ENCODE data around the gene JPT2.

JPT2 gene

DNA sequence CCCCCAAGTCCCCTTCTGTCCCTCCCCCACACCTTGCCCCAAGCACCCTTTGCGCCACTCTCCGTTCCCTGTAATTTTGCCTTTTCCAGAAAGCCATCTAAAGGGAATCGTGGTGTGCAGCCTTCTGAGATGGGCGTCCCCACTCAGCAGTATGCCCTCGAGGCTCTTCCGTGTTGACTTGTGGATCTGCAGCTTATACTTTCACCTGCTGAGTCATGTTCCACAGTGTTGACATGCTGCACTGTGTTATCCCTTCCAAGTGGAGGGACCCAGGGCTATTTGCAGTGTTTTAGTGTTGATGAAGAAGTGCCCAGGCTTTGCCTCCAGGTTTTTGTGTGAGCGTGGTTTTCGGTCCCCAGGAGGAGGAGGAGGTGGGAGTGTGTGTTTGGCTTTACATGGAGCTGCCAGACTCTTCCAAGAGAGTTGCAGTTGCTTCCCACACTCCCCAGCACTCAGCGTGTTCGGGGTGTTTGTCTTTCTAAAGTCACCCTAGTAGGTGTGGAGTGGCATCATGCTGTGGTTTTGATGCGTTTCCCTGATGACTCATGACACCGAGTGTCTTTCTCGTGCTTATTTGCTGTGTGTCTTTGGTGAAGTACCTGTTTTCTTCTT, 32.1 kb upstream of the JPT2 start:
- H3K36me3 ChIP-seq (ENCODE audit: insufficient read depth, low read length), result peaks cover 79% of the 10 kb centered on the region
- H3K27ac ChIP-seq (ENCODE audit: low read length), result no peak overlapping the region; the same call in 1 of the 2 replicates
- no peak overlapping the region for H2AFZ ChIP-seq (ENCODE audit: low read depth, low read length)

DNA sequence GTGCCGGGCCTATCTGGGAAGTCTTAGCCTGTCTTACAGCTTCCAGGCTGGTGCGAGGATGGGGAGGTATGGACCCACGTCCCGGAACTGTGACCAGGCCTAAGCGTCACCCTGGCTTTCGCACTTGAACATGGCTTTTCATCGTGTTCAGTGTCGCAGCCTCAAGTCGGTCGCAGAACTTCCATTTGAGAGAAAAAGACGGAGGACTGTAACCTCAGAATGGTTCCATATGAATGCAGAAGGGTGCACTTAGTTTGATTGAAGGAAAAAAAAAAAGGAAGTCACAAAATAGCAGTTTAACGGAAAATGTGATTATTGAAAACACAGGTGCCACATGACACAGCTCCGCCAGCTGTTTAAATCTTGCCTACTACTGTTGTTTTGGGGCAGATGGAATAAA, 30.2 kb upstream of the JPT2 start:
- H3K9ac ChIP-seq (ENCODE audit: low read depth, low read length), result no peak overlapping the region
- H3K79me2 ChIP-seq (ENCODE audit: insufficient read depth, low read length), result peaks cover 44% of the 10 kb centered on the region
- H3K4me3 ChIP-seq (ENCODE audit: low read depth in 1 of 2, low read length in 2 of 2), result no peak overlapping the region
- TF ChIP-seq, protein P1, sequence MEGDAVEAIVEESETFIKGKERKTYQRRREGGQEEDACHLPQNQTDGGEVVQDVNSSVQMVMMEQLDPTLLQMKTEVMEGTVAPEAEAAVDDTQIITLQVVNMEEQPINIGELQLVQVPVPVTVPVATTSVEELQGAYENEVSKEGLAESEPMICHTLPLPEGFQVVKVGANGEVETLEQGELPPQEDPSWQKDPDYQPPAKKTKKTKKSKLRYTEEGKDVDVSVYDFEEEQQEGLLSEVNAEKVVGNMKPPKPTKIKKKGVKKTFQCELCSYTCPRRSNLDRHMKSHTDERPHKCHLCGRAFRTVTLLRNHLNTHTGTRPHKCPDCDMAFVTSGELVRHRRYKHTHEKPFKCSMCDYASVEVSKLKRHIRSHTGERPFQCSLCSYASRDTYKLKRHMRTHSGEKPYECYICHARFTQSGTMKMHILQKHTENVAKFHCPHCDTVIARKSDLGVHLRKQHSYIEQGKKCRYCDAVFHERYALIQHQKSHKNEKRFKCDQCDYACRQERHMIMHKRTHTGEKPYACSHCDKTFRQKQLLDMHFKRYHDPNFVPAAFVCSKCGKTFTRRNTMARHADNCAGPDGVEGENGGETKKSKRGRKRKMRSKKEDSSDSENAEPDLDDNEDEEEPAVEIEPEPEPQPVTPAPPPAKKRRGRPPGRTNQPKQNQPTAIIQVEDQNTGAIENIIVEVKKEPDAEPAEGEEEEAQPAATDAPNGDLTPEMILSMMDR (IDR thresholded peaks at IDR 0.05; ENCODE audit: borderline replicate concordance, extremely low read depth, low read length, poor library complexity, severe bottlenecking), result no peak
- no peak for TF ChIP-seq EZH2 (IDR thresholded peaks at IDR 0.05; ENCODE audit: borderline replicate concordance, low read depth, low read length, severe bottlenecking)
- no peaks in the 10 kb centered on the region for H3K9me3 ChIP-seq (ENCODE audit: insufficient read depth, low read length, severe bottlenecking)
- H3K36me3 ChIP-seq (ENCODE audit: insufficient read depth, low read length), result peaks cover 79% of the 10 kb centered on the region
- H3K4me2 ChIP-seq (ENCODE audit: insufficient read depth, low read length), result no peak overlapping the region
- H3K27me3 ChIP-seq (ENCODE audit: insufficient read depth, low read length, poor library complexity), result no peaks in the 10 kb centered on the region
- H3K27ac ChIP-seq (ENCODE audit: low read length), result no peak overlapping the region
- no peak for ATAC-seq (ENCODE audit: insufficient read depth, low read depth)
- no peak for DNase-seq
- H4K20me1 ChIP-seq (ENCODE audit: insufficient read depth, low read length), result peaks cover 45% of the 10 kb centered on the region
- no peak overlapping the region for H2AFZ ChIP-seq (ENCODE audit: low read depth, low read length)
- H3K4me1 ChIP-seq (ENCODE audit: insufficient read depth, low read length), result no peaks in the 10 kb centered on the region

More for the DNA sequence above, 32.1 kb upstream of the JPT2 start:
- H3K27me3 ChIP-seq (ENCODE audit: insufficient read depth, low read length, poor library complexity), result no peaks in the 10 kb centered on the region
- H3K9ac ChIP-seq (ENCODE audit: low read depth, low read length), result no peak overlapping the region
- H3K4me2 ChIP-seq (ENCODE audit: insufficient read depth, low read length), result no peak overlapping the region
- TF ChIP-seq EZH2 (IDR thresholded peaks at IDR 0.05; ENCODE audit: borderline replicate concordance, low read depth, low read length, severe bottlenecking), result no peak
- TF ChIP-seq, protein P1 (IDR thresholded peaks at IDR 0.05; ENCODE audit: borderline replicate concordance, extremely low read depth, low read length, poor library complexity, severe bottlenecking), result no peak
- peaks cover 44% of the 10 kb centered on the region for H4K20me1 ChIP-seq (ENCODE audit: insufficient read depth, low read length)
- ATAC-seq (ENCODE audit: insufficient read depth, low read depth) (no peak), DNase-seq (no peak)
- no peak overlapping the region for H3K4me3 ChIP-seq (ENCODE audit: low read depth in 1 of 2, low read length in 2 of 2)
- H3K9me3 ChIP-seq (ENCODE audit: insufficient read depth, low read length, severe bottlenecking), result no peaks in the 10 kb centered on the region
- peaks cover 48% of the 10 kb centered on the region for H3K79me2 ChIP-seq (ENCODE audit: insufficient read depth, low read length)
- H3K4me1 ChIP-seq (ENCODE audit: insufficient read depth, low read length), result no peaks in the 10 kb centered on the region

DNA sequence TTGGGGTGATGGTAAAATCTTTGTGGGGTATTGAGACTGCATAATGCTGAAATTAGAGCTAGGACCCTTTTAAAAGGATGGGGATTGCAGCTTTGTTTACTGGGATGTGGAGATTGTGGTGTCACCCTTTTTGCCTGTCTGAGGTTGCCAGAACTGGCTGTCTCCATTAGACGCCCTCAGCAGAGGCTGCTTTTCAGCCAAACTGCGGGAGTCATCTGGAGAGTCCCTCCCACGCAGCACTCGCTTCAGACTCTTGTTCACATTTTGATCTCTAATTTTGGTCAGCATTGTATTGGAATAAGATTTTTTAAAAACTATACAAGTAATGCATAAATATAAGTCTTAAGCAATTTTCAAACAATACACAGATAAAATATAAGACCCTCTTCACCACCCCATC, 27.9 kb upstream of the JPT2 start:
- TF ChIP-seq, protein P1 (IDR thresholded peaks at IDR 0.05; ENCODE audit: borderline replicate concordance, extremely low read depth, low read length, poor library complexity, severe bottlenecking), result no peak
- TF ChIP-seq EZH2 (IDR thresholded peaks at IDR 0.05; ENCODE audit: borderline replicate concordance, low read depth, low read length, severe bottlenecking), result no peak
- DNase-seq (no peak), ATAC-seq (ENCODE audit: insufficient read depth, low read depth) (no peak)
- peaks cover 39% of the 10 kb centered on the region for H3K79me2 ChIP-seq (ENCODE audit: insufficient read depth, low read length)
- H3K4me2 ChIP-seq (ENCODE audit: insufficient read depth, low read length), result no peak overlapping the region
- H4K20me1 ChIP-seq (ENCODE audit: insufficient read depth, low read length), result peaks cover 32% of the 10 kb centered on the region
- H3K9ac ChIP-seq (ENCODE audit: low read depth, low read length), result no peak overlapping the region
- no peaks in the 10 kb centered on the region for H3K9me3 ChIP-seq (ENCODE audit: insufficient read depth, low read length, severe bottlenecking)
- no peaks in the 10 kb centered on the region for H3K4me1 ChIP-seq (ENCODE audit: insufficient read depth, low read length)
- peaks cover 76% of the 10 kb centered on the region for H3K36me3 ChIP-seq (ENCODE audit: insufficient read depth, low read length)
- no peak overlapping the region for H3K27ac ChIP-seq (ENCODE audit: low read length)
- no peaks in the 10 kb centered on the region for H3K27me3 ChIP-seq (ENCODE audit: insufficient read depth, low read length, poor library complexity)
- no peak overlapping the region for H2AFZ ChIP-seq (ENCODE audit: low read depth, low read length)
- no peak overlapping the region for H3K4me3 ChIP-seq (ENCODE audit: low read depth in 1 of 2, low read length in 2 of 2)

All from DND-41 (cell line).